ENCODE measurements around the gene C11orf52.

DNA sequence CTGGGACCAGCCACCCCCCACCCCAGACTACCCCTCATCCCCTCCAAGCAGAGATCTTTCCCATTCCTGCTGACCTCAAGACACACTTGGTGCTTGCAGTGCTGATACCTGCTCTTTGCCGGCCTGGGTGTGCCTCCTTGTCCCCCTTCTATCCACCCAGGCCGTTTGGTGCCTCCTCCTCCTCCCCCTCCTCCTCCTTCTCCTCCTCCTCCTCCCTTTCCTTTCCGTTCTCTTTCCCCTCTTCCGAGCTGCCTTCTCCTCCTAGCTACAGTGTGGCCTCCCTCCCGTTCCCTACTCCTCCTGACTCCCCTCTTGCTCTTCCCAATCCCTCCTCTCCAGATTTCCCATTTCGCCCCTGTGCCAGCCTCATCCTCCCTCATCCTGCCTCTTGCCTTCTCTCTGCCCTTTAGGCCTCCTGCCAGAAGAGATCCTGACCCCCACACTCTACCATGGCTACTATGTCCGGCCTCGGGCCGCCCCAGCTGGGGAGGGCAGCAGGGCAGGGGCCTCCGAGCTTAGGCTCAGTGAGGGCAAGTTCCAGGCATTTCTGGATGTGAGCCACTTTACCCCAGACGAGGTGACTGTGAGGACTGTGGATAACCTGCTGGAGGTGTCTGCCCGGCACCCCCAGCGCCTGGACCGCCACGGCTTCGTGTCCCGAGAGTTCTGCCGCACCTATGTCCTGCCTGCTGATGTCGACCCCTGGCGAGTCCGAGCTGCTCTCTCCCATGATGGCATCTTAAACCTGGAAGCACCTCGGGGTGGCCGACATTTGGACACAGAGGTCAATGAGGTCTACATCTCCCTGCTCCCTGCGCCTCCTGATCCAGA lies 5.5 kb upstream of the C11orf52 start:
- no peak for TF ChIP-seq POLR2AphosphoS5 (IDR thresholded peaks at IDR 0.05; ENCODE audit: low read depth, low read length)
- TF ChIP-seq, protein P1, sequence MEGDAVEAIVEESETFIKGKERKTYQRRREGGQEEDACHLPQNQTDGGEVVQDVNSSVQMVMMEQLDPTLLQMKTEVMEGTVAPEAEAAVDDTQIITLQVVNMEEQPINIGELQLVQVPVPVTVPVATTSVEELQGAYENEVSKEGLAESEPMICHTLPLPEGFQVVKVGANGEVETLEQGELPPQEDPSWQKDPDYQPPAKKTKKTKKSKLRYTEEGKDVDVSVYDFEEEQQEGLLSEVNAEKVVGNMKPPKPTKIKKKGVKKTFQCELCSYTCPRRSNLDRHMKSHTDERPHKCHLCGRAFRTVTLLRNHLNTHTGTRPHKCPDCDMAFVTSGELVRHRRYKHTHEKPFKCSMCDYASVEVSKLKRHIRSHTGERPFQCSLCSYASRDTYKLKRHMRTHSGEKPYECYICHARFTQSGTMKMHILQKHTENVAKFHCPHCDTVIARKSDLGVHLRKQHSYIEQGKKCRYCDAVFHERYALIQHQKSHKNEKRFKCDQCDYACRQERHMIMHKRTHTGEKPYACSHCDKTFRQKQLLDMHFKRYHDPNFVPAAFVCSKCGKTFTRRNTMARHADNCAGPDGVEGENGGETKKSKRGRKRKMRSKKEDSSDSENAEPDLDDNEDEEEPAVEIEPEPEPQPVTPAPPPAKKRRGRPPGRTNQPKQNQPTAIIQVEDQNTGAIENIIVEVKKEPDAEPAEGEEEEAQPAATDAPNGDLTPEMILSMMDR (IDR thresholded peaks at IDR 0.05; ENCODE audit: control extremely low read depth in 1 of 3, insufficient read depth in 1 of 3, low read depth in 1 of 3, low read length in 3 of 3) = no peak
- TF ChIP-seq HDAC6 (IDR thresholded peaks at IDR 0.05; ENCODE audit: low read depth, low read length) = no peak
